ENCODE data around the gene TCL1B.

The TCL1B gene

GRCh38 chr14:95685978-95686922 is at the start of gene TCL1B:
TSS of gene TCL1B (plus strand) at chr14:95686426. CDS start at chr14:95686468, 42 bp downstream.
- Histone ChIP-seq H3K4me3 (ENCODE audit: low read depth, low read length) (no peak within 1 kb of the TSS), H3K4me1 (ENCODE audit: control insufficient read depth, insufficient read depth, low read length, unreplicated experiment) (no peaks in the 10 kb centered on the region), H3K27ac (ENCODE audit: low read depth, low read length) (no peak within 1 kb of the TSS), H3K27me3 (ENCODE audit: insufficient read depth, low read length) (no peaks in the 10 kb centered on the region), H3K79me2 (ENCODE audit: control insufficient read depth, insufficient read depth, low read length, unreplicated experiment) (no peaks in the 10 kb centered on the region), H2AFZ (ENCODE audit: low read length, unreplicated experiment) (no peak within 1 kb of the TSS), H3K36me3 (ENCODE audit: insufficient read depth, low read length) (no peaks in the 10 kb centered on the region)

DNA sequence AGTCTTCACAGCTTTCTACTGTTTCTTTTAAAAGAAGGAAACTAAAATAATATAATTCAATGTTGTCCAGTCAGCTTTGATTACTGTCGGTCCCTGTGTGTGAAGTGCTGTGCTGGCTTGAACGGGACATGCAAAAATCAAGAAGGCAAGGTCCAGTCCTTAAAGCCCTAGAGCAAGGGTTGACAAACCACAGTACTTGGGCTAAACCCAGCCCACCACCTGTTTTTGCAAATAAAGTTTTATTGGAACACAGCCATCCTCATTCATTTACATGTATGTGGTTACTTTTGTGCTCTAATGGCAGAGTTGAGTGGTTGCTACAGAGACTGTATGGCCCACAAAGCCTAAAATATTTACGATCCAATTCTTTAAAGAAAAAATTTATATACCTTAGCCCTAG is 41.2 kb upstream of the TCL1B start:
- no peak overlapping the region for H3K4me3 ChIP-seq (ENCODE audit: low read depth, low read length)
- H2AFZ ChIP-seq (ENCODE audit: low read length, unreplicated experiment): no peak overlapping the region
- 0 out of 2 replicates have a peak, but pooled peaks cover 4% of the 10 kb centered on the region for H3K27me3 ChIP-seq (ENCODE audit: insufficient read depth, low read length)
- H3K4me1 ChIP-seq (ENCODE audit: control insufficient read depth, insufficient read depth, low read length, unreplicated experiment): no peaks in the 10 kb centered on the region
- no peaks in the 10 kb centered on the region for H3K79me2 ChIP-seq (ENCODE audit: control insufficient read depth, insufficient read depth, low read length, unreplicated experiment)
- no peak overlapping the region for H3K27ac ChIP-seq (ENCODE audit: low read depth, low read length)
- no peaks in the 10 kb centered on the region for H3K36me3 ChIP-seq (ENCODE audit: insufficient read depth, low read length)

GRCh38 chr14:95645389-95645996 is 40.7 kb upstream of the TCL1B start:
- Histone ChIP-seq H3K4me3 (ENCODE audit: low read depth, low read length) (no peak overlapping the region), H3K36me3 (ENCODE audit: insufficient read depth, low read length) (no peaks in the 10 kb centered on the region), H3K27me3 (ENCODE audit: insufficient read depth, low read length) (0 out of 2 replicates have a peak, but pooled peaks cover 4% of the 10 kb centered on the region), H3K27ac (ENCODE audit: low read depth, low read length) (no peak overlapping the region), H2AFZ (ENCODE audit: low read length, unreplicated experiment) (no peak overlapping the region), H3K79me2 (ENCODE audit: control insufficient read depth, insufficient read depth, low read length, unreplicated experiment) (no peaks in the 10 kb centered on the region), H3K4me1 (ENCODE audit: control insufficient read depth, insufficient read depth, low read length, unreplicated experiment) (no peaks in the 10 kb centered on the region)

GRCh38 chr14:95647926-95648325 is 38.3 kb upstream of the TCL1B start:
- no peak overlapping the region for H3K27ac ChIP-seq (ENCODE audit: low read depth, low read length)
- H3K79me2 ChIP-seq (ENCODE audit: control insufficient read depth, insufficient read depth, low read length, unreplicated experiment): no peaks in the 10 kb centered on the region
- no peak overlapping the region for H2AFZ ChIP-seq (ENCODE audit: low read length, unreplicated experiment)
- no peaks in the 10 kb centered on the region for H3K36me3 ChIP-seq (ENCODE audit: insufficient read depth, low read length)
- H3K4me3 ChIP-seq (ENCODE audit: low read depth, low read length): no peak overlapping the region
- peaks cover 18% of the 10 kb centered on the region; the same call in 1 of the 2 replicates for H3K27me3 ChIP-seq (ENCODE audit: insufficient read depth, low read length)
- no peaks in the 10 kb centered on the region for H3K4me1 ChIP-seq (ENCODE audit: control insufficient read depth, insufficient read depth, low read length, unreplicated experiment)

DNA sequence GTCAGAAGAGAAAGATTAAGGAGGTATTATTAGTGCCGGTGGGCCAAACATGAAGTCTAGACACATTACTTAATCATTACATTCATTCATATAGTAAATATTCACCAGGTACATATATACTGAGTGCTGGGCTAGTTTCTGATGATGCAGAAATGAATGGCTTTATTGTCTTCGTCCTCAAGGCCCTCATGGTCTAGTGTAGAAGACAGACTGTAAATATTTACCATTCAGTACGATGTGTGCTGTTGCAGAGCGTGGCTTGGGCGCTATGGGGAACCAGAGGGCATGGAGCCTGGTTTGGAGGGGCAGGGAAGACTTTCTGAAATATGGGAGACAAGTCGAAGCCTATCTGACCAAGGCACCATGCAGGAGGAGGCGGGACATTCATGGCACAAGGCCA is 37.0 kb upstream of the TCL1B start:
- H3K4me1 ChIP-seq (ENCODE audit: control insufficient read depth, insufficient read depth, low read length, unreplicated experiment): no peaks in the 10 kb centered on the region
- no peak overlapping the region for H3K4me3 ChIP-seq (ENCODE audit: low read depth, low read length)
- H3K27me3 ChIP-seq (ENCODE audit: insufficient read depth, low read length): peaks cover 18% of the 10 kb centered on the region; the same call in 1 of the 2 replicates
- H3K36me3 ChIP-seq (ENCODE audit: insufficient read depth, low read length): no peaks in the 10 kb centered on the region
- no peak overlapping the region for H2AFZ ChIP-seq (ENCODE audit: low read length, unreplicated experiment)
- H3K27ac ChIP-seq (ENCODE audit: low read depth, low read length): no peak overlapping the region
- H3K79me2 ChIP-seq (ENCODE audit: control insufficient read depth, insufficient read depth, low read length, unreplicated experiment): no peaks in the 10 kb centered on the region

GRCh38 chr14:95651028-95651427 is 35.2 kb upstream of the TCL1B start:
- Histone ChIP-seq H3K27me3 (ENCODE audit: insufficient read depth, low read length) (peaks cover 18% of the 10 kb centered on the region; the same call in 1 of the 2 replicates), H3K4me3 (ENCODE audit: low read depth, low read length) (no peak overlapping the region), H3K27ac (ENCODE audit: low read depth, low read length) (no peak overlapping the region), H3K4me1 (ENCODE audit: control insufficient read depth, insufficient read depth, low read length, unreplicated experiment) (no peaks in the 10 kb centered on the region), H3K36me3 (ENCODE audit: insufficient read depth, low read length) (no peaks in the 10 kb centered on the region), H3K79me2 (ENCODE audit: control insufficient read depth, insufficient read depth, low read length, unreplicated experiment) (no peaks in the 10 kb centered on the region), H2AFZ (ENCODE audit: low read length, unreplicated experiment) (no peak overlapping the region)

DNA sequence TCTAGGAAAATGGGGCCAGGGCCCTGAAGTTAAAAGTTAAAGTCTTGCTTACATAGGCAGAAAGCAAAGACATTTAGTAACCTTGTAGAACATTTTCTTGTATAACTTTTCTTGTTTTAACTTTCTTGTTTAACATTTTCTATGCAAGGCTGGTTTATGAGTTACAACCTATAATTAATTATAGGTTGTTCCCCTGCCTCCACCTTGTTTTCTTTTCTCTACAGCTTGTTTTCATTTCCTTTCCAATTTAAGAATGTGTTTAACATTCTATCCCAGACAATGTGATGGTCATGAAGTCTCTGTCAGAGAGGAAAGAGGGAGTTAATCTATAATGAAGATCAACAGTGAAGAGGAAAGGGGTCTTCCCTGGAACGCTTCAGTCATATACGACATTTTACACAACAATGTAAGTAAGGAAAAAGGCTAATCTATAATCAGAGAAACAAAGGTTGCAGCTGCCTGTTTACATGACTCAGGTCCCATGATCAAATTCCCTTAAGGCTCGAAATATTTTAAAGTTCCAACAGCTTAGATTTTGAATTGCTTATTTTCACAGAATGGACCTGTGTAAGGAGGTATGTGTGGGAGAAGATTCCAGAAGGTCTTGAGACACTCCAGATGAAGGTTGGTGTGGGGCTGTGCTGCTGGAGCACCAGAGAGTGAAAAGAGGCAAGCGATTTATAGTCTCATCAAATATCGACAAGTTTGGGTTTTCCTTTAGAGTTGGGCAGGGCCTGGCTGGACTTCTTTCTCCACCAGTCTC is 34.2 kb upstream of the TCL1B start:
- Histone ChIP-seq H3K4me1 (ENCODE audit: control insufficient read depth, insufficient read depth, low read length, unreplicated experiment) (no peaks in the 10 kb centered on the region), H3K4me3 (ENCODE audit: low read depth, low read length) (no peak overlapping the region), H3K27ac (ENCODE audit: low read depth, low read length) (no peak overlapping the region), H3K36me3 (ENCODE audit: insufficient read depth, low read length) (no peaks in the 10 kb centered on the region), H2AFZ (ENCODE audit: low read length, unreplicated experiment) (no peak overlapping the region), H3K27me3 (ENCODE audit: insufficient read depth, low read length) (peaks cover 18% of the 10 kb centered on the region; the same call in 1 of the 2 replicates), H3K79me2 (ENCODE audit: control insufficient read depth, insufficient read depth, low read length, unreplicated experiment) (no peaks in the 10 kb centered on the region)

DNA sequence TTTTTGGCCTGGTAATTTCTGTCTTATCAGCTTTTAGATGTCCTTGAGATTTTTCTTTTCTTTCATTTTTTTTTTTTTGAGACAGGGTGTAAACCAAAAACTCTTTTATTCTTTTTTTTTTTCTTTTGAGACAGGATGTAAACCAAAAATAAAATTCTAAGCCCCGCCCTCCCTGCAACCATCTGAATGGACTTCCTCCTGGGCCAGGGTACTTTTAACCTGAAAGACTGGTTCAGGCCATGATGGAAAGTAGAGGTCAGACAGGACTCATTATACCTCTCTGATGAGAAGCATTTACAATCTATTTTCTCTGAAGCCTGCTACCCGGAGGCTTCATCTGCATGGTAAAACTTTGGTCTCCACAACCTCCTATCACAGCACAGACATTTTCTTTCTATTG is 33.5 kb upstream of the TCL1B start:
- Histone ChIP-seq H3K4me3 (ENCODE audit: low read depth, low read length) (no peak overlapping the region), H3K79me2 (ENCODE audit: control insufficient read depth, insufficient read depth, low read length, unreplicated experiment) (no peaks in the 10 kb centered on the region), H2AFZ (ENCODE audit: low read length, unreplicated experiment) (no peak overlapping the region), H3K36me3 (ENCODE audit: insufficient read depth, low read length) (no peaks in the 10 kb centered on the region), H3K4me1 (ENCODE audit: control insufficient read depth, insufficient read depth, low read length, unreplicated experiment) (no peaks in the 10 kb centered on the region), H3K27ac (ENCODE audit: low read depth, low read length) (no peak overlapping the region), H3K27me3 (ENCODE audit: insufficient read depth, low read length) (peaks cover 18% of the 10 kb centered on the region; the same call in 1 of the 2 replicates)

- H3K36me3 ChIP-seq (ENCODE audit: insufficient read depth, low read length): no peaks in the 10 kb centered on the region
- no peak overlapping the region for H3K27ac ChIP-seq (ENCODE audit: low read depth, low read length)
- no peaks in the 10 kb centered on the region for H3K79me2 ChIP-seq (ENCODE audit: control insufficient read depth, insufficient read depth, low read length, unreplicated experiment)
Observed at GRCh38 chr14:95655461-95655860, 30.8 kb upstream of the TCL1B start.

GRCh38 chr14:95656634-95657033 is 29.6 kb upstream of the TCL1B start:
- Histone ChIP-seq H3K27ac (ENCODE audit: low read depth, low read length) (no peak overlapping the region), H3K79me2 (ENCODE audit: control insufficient read depth, insufficient read depth, low read length, unreplicated experiment) (no peaks in the 10 kb centered on the region), H3K36me3 (ENCODE audit: insufficient read depth, low read length) (no peaks in the 10 kb centered on the region), H2AFZ (ENCODE audit: low read length, unreplicated experiment) (no peak overlapping the region), H3K4me1 (ENCODE audit: control insufficient read depth, insufficient read depth, low read length, unreplicated experiment) (no peaks in the 10 kb centered on the region), H3K4me3 (ENCODE audit: low read depth, low read length) (no peak overlapping the region), H3K27me3 (ENCODE audit: insufficient read depth, low read length) (peaks cover 6% of the 10 kb centered on the region; the same call in 1 of the 2 replicates)

More at GRCh38 chr14:95655461-95655860, 30.8 kb upstream of the TCL1B start:
- no peak overlapping the region for H2AFZ ChIP-seq (ENCODE audit: low read length, unreplicated experiment)
- no peaks in the 10 kb centered on the region for H3K4me1 ChIP-seq (ENCODE audit: control insufficient read depth, insufficient read depth, low read length, unreplicated experiment)
- peaks cover 14% of the 10 kb centered on the region; the same call in 1 of the 2 replicates for H3K27me3 ChIP-seq (ENCODE audit: insufficient read depth, low read length)
- no peak overlapping the region for H3K4me3 ChIP-seq (ENCODE audit: low read depth, low read length)
